GM12878 (cell line): Measurements from ENCODE around the gene CARM1. TPM values are rescaled to one million over a fixed set of nuclear protein-coding genes. Genes with fewer than 3 reads are reported as not detected.
A peak's percentile ranks its signal among the peaks of the same experiment; 100 is the strongest.

Experiments used
- ATAC-seq: fragments of 200-7000 bp; cut with Tn5 transposase; 3 replicates; pipeline ENCODE4 v1.9.1; 2020; ENCODE audit warnings: mild to moderate bottlenecking, moderate library complexity
- BruUV-seq: library from RNA; stranded (reverse); fragments of 400-500 nt; replicated peaks from 2 replicates; lab custom pipeline; 2021; lab: Mats Ljungman, UMichigan
- CTCF ChIA-PET: fragments of 300-600 bp; sonication (Branson Sonifier 250); formaldehyde crosslinking; extraction: SDS; loops from one replicate; lab custom pipeline; 2021; ENCODE audit warnings: inconsistent platforms; lab: Yijun Ruan, JAX
- POLR2A ChIA-PET: fragments of 350-600 bp; formaldehyde crosslinking; extraction: SDS; loops from one replicate; lab custom pipeline; 2021; ENCODE audit warnings: inconsistent platforms; lab: Charles Lee
- RAD21 ChIA-PET: fragments of 300-600 bp; sonication (Branson Sonifier 250); formaldehyde crosslinking; loops from one replicate; lab custom pipeline; 2023; ENCODE audit warnings: antibody characterized with exemption; ENCODE audit not compliant: unreplicated experiment; lab: Charles Lee
- SMC1A ChIA-PET: fragments of 300-600 bp; sonication (Branson Sonifier 250); formaldehyde crosslinking; loops from one replicate; lab custom pipeline; 2023; ENCODE audit not compliant: unreplicated experiment, uncharacterized antibody; lab: Charles Lee
- DNase-seq: peaks from one replicate; pipeline ENCODE4 v3.0.0-alpha.2; 2011; ENCODE audit warnings: low read depth, low spot score
- FAIRE-seq: peaks from 3 replicates; lab custom pipeline; 2011; peaks lifted over from hg19 to GRCh38; lab: Jason Lieb, UNC
- H2AFZ ChIP-seq: 2 replicates; pipeline ENCODE4 v1.6.0; 2011; ENCODE audit warnings: low read depth, low read length, control low read depth; ENCODE audit not compliant: control insufficient read depth
- H3K27ac ChIP-seq: 2 replicates; pipeline ENCODE4 v1.5.1; 2011; ENCODE audit warnings: control low read depth; ENCODE audit not compliant: control insufficient read depth, insufficient read depth
- H3K27me3 ChIP-seq, 2 experiments: replicated peaks in 1 of 2; 2 replicates each; pipeline versions ENCODE4 v1.6.0 to v1.6.1; 2011; ENCODE audit warnings: low read length in 1 of 2; ENCODE audit not compliant: control insufficient read depth in 2 of 2, insufficient read depth in 2 of 2
- H3K36me3 ChIP-seq, 2 experiments: 2 replicates each; pipeline ENCODE4 v1.5.1; 2011; ENCODE audit warnings: low read length in 1 of 2; ENCODE audit not compliant: control insufficient read depth in 2 of 2, insufficient read depth in 2 of 2
- H3K4me1 ChIP-seq: 2 replicates; pipeline ENCODE4 v1.6.1; 2011; ENCODE audit warnings: mild to moderate bottlenecking, low read length, moderate library complexity, mixed read lengths; ENCODE audit not compliant: control insufficient read depth, insufficient read depth
- H3K4me2 ChIP-seq: 2 replicates; pipeline ENCODE4 v1.6.0; 2011; ENCODE audit warnings: control low read depth; ENCODE audit not compliant: control insufficient read depth, insufficient read depth
- H3K4me3 ChIP-seq: fragments of 200-600 bp; sonication (generic); 2 replicates; pipeline ENCODE4 v1.5.1; 2016
- H3K79me2 ChIP-seq: 2 replicates; pipeline ENCODE4 v1.6.0; 2011; ENCODE audit warnings: low read length; ENCODE audit not compliant: control insufficient read depth, insufficient read depth
- H3K9ac ChIP-seq: 2 replicates; pipeline ENCODE4 v1.8.0; 2011; ENCODE audit warnings: low read length, control low read depth, mixed read lengths; ENCODE audit not compliant: control insufficient read depth, insufficient read depth
- H3K9me3 ChIP-seq: replicated peaks from 3 replicates; pipeline ENCODE4 v1.5.1; 2011; ENCODE audit warnings: mild to moderate bottlenecking, low read length; ENCODE audit not compliant: control insufficient read depth, insufficient read depth
- H4K20me1 ChIP-seq: 2 replicates; pipeline ENCODE4 v1.6.0; 2011; ENCODE audit not compliant: control insufficient read depth, insufficient read depth
- ATF7 ChIP-seq: fragments of 450-650 bp; IDR thresholded peaks from 2 replicates; pipeline ENCODE4 v1.6.1; 2016; ENCODE audit warnings: low read depth, mild to moderate bottlenecking
- CTCF ChIP-seq, 3 experiments: IDR thresholded peaks in 2 of 3; conservative IDR thresholded peaks in 1 of 3; 2 replicates each; pipeline ENCODE4 v1.5.1; 2011; ENCODE audit warnings: low read depth in 3 of 3, low read length in 3 of 3, mild to moderate bottlenecking in 3 of 3, control low read depth in 2 of 3, moderate library complexity in 2 of 3, inconsistent platforms in 1 of 3, mixed read lengths in 1 of 3; ENCODE audit not compliant: control insufficient read depth in 2 of 3, insufficient read depth in 1 of 3; ENCODE audit errors: extremely low read depth in 1 of 3
- JUNB ChIP-seq: IDR thresholded peaks from 2 replicates; pipeline ENCODE4 v1.6.1; 2016; ENCODE audit warnings: antibody characterized with exemption, mild to moderate bottlenecking
- KLF5 ChIP-seq: fragments of 450-650 bp; IDR thresholded peaks from 2 replicates; pipeline ENCODE4 v1.6.1; 2014; ENCODE audit warnings: mild to moderate bottlenecking; ENCODE audit not compliant: partially characterized antibody
- MAX ChIP-seq: IDR thresholded peaks from 2 replicates; pipeline ENCODE4 v1.6.1; 2012; ENCODE audit warnings: low read depth, low read length, improper control_type of control experiment
- MYC ChIP-seq: IDR thresholded peaks from 2 replicates; pipeline ENCODE4 v1.6.1; 2011; ENCODE audit warnings: mild to moderate bottlenecking, low read length, moderate library complexity, inconsistent platforms; ENCODE audit not compliant: insufficient read depth, insufficient replicate concordance, insufficient read length, severe bottlenecking
- PAX5 ChIP-seq: IDR thresholded peaks from 2 replicates; pipeline ENCODE4 v1.6.1; 2011; ENCODE audit warnings: low read depth, low read length, borderline replicate concordance
- POU2F2 ChIP-seq: IDR thresholded peaks from 3 replicates; pipeline ENCODE4 v1.6.1; 2011; ENCODE audit warnings: low read depth, mild to moderate bottlenecking, low read length, borderline replicate concordance
- SIN3A ChIP-seq: IDR thresholded peaks from 2 replicates; pipeline ENCODE4 v1.6.1; 2012; ENCODE audit warnings: low read depth, low read length, improper control_type of control experiment
- SIX5 ChIP-seq: IDR thresholded peaks from 2 replicates; pipeline ENCODE4 v1.6.1; 2011; ENCODE audit warnings: mild to moderate bottlenecking, low read depth, low read length, moderate library complexity; ENCODE audit not compliant: severe bottlenecking
- SMAD1 ChIP-seq: fragments of 450-650 bp; IDR thresholded peaks from 2 replicates; pipeline ENCODE4 v1.6.1; 2018; ENCODE audit warnings: mild to moderate bottlenecking, low read depth; ENCODE audit not compliant: partially characterized antibody
- SMAD5 ChIP-seq: IDR thresholded peaks from 2 replicates; pipeline ENCODE4 v1.6.1; 2016; ENCODE audit warnings: antibody characterized with exemption, low read depth
- SRF ChIP-seq, 2 experiments: IDR thresholded peaks; 2 replicates each; pipeline ENCODE4 v1.6.1; 2011; ENCODE audit warnings: low read depth in 2 of 2, low read length in 2 of 2, mild to moderate bottlenecking in 1 of 2, moderate library complexity in 1 of 2
- TAF1 ChIP-seq: IDR thresholded peaks from 2 replicates; pipeline ENCODE4 v1.6.1; 2011; ENCODE audit warnings: mild to moderate bottlenecking, low read depth, low read length, borderline replicate concordance
- TCF12 ChIP-seq: IDR thresholded peaks from 2 replicates; pipeline ENCODE4 v1.6.1; 2011; ENCODE audit warnings: low read depth, mild to moderate bottlenecking, low read length
- WRNIP1 ChIP-seq: IDR thresholded peaks from 2 replicates; pipeline ENCODE4 v1.6.1; 2011; ENCODE audit warnings: low read depth, low read length, improper control_type of control experiment, borderline replicate concordance
- ZBED1 ChIP-seq: IDR thresholded peaks from 2 replicates; pipeline ENCODE4 v1.6.1; 2016; ENCODE audit warnings: borderline replicate concordance
- ZNF622 ChIP-seq: fragments of 450-650 bp; IDR thresholded peaks from 2 replicates; pipeline ENCODE4 v1.6.1; 2017; ENCODE audit warnings: mild to moderate bottlenecking, inconsistent platforms
- WGBS: methylation state at CpG from one replicate; pipeline ENCODE4 v1.1.6; 2016; ENCODE audit warnings: low lambda C conversion rate; ENCODE audit not compliant: insufficient replicate concordance, insufficient coverage; ENCODE audit errors: missing lambda C conversion rate; 5-methylcytosine and 5-hydroxymethylcytosine counted together
- in situ Hi-C: fragments of 300-500 bp; cut with MboI; formaldehyde crosslinking; loops from 9 replicates; pipeline ENCODE4 v1.14.3; 2018; ENCODE audit warnings: mixed read lengths
- intact Hi-C: fragments of 100-400 bp; cut with micrococcal nuclease; formaldehyde crosslinking; loops from one replicate; pipeline ENCODE4 v1.14.2; 2022; ENCODE audit not compliant: unreplicated experiment
- polyA plus RNA-seq, 11 experiments: library from polyadenylated mRNA; depleted of rRNA in 4 of 11; unstranded in 6 of 11; stranded (reverse) in 5 of 11; fragments of >200 nt; fragmentation: Nextera tagmentation in 4 of 11; fragmentation: Illumina TruSeq in 1 of 11; extraction: Ambion mirVana in 4 of 11; extraction: Trizol in 1 of 11; gene quantifications; 1 replicate in 1 of 11; 2 replicates in 10 of 11; pipeline versions ENCODE4 v1.2.1 to v1.2.3, GENCODE V29; 2011 to 2016; ENCODE audit warnings: inconsistent platforms in 2 of 11, missing spikeins in 2 of 11, low read depth in 1 of 11
- total RNA-seq, 4 experiments: library from RNA; depleted of rRNA in 3 of 4; stranded (reverse); fragments of >200 nt in 3 of 4; fragmentation: Illumina TruSeq in 1 of 4; extraction: Trizol in 1 of 4; gene quantifications; 2 replicates each; pipeline versions ENCODE4 v1.2.1 to v1.2.3, GENCODE V29; 2013 to 2021

Gene CARM1
- total and polyA plus RNA-seq, 10 of the 15 experiments (the other 5 are each of a cell fraction or from before 2014, with no cell fraction given), result 0.45 to 116 (median 39.7) TPM

- TF ChIP-seq CTCF (IDR thresholded peaks at IDR 0.05 in 2 of 3, conservative IDR thresholded peaks at IDR 0.05 in 1 of 3; ENCODE audit: control insufficient read depth in 2 of 3, extremely low read depth in 1 of 3, insufficient read depth in 1 of 3, low read depth in 3 of 3, low read length in 3 of 3) (no peak), ZNF622 (no peak), ATF7 (no peak), PAX5 (no peak), SIX5 (no peak)
Observed at GRCh38 chr19:10885201-10886169, 14.1 kb downstream of the CARM1 start (continued).

GRCh38 chr19:10887616-10888367, 16.4 kb downstream of the CARM1 start:
- ChIA-PET POLR2A (interaction anchor here (0.6 to 2.1 kb wide), 9 partner anchors 9 to 565 kb away, joined by 3 to 11 read pairs (median 5); partner anchors contain the start of gene SMARCA4), RAD21 (interaction anchor here (0.8 to 2.9 kb wide), 10 partner anchors 10 to 201 kb away, joined by 3 to 42 read pairs (median 4); partner anchors contain the start of genes CARM1, DNM2 and LDLR), CTCF (interaction anchor here (0.6 to 3.0 kb wide), 12 partner anchors 9 to 246 kb away, joined by 3 to 21 read pairs (median 4); no protein-coding TSS in a partner anchor), SMC1A (interaction anchor here (0.6 to 4.2 kb wide), 9 partner anchors 8 to 168 kb away, joined by 3 to 28 read pairs (median 4); no protein-coding TSS in a partner anchor)
- Histone ChIP-seq H3K36me3 (peaks cover 4 to 13% of the 10 kb centered on the region in 2 experiments; a peak in 3 of 4 replicates), H3K4me1 (peaks cover 20% of the 10 kb centered on the region), H2AFZ (no peak overlapping the region), H3K27me3 (no peaks in the 10 kb centered on the region), H3K4me3 (no peak overlapping the region), H3K4me2 (peak overlapping the region; percentile 26; the same call in 1 of the 2 replicates), H4K20me1 (peaks cover 6% of the 10 kb centered on the region; the same call in 1 of the 2 replicates), H3K27ac (peak overlapping the region; percentile 41), H3K9me3 (no peaks in the 10 kb centered on the region), H3K79me2 (peaks cover 56% of the 10 kb centered on the region), H3K9ac (peak overlapping the region; percentile 38; the same call in 1 of the 2 replicates)
- no peak for DNase-seq
- no peak for FAIRE-seq
- intact Hi-C loops (no loop called here), in situ Hi-C loops (no loop called here)
- peak; percentile 78 for ATAC-seq
- no TSS peak for BruUV-seq
- WGBS, result 33% methylated on average over 9 of the region's 9 CpGs
- TF ChIP-seq ZBED1 (no peak), WRNIP1 (no peak), SMAD5 (no peak), KLF5 (no peak), JUNB (no peak), TAF1 (no peak), POU2F2 (no peak), MAX (no peak), MYC (no peak), TCF12 (no peak), SIN3A (no peak), SRF (IDR thresholded peaks at IDR 0.05; ENCODE audit: low read depth in 2 of 2, low read length in 2 of 2) (no peak), SMAD1 (no peak)
